OCI-LY1 (cell line): Measurements from ENCODE around the gene BMP6.

Experiments
- H2AFZ ChIP-seq: fragments of 200-600 bp; sonication (generic), shearing (Covaris generic); 2 replicates; pipeline ENCODE4 v1.6.0; 2014; ENCODE audit warnings: antibody characterized with exemption, mild to moderate bottlenecking, low read length
- H3F3A ChIP-seq: fragments of 200-600 bp; sonication (generic), shearing (Covaris generic); 2 replicates; pipeline ENCODE4 v1.6.0; 2014; ENCODE audit warnings: mild to moderate bottlenecking, antibody characterized with exemption, low read length, moderate library complexity; ENCODE audit not compliant: insufficient read depth
- H3K27ac ChIP-seq: fragments of 200-600 bp; sonication (generic); 2 replicates; pipeline ENCODE4 v1.5.1; 2014; ENCODE audit warnings: low read length, mixed run types, mild to moderate bottlenecking, low read depth; ENCODE audit not compliant: poor library complexity, severe bottlenecking
- H3K27me3 ChIP-seq: fragments of 200-600 bp; sonication (generic); 2 replicates; pipeline ENCODE4 v1.6.0; 2014; ENCODE audit warnings: antibody characterized with exemption, mild to moderate bottlenecking, low read length, moderate library complexity; ENCODE audit not compliant: insufficient read depth
- H3K36me3 ChIP-seq: fragments of 200-600 bp; sonication (generic); 2 replicates; pipeline ENCODE4 v1.6.1; 2014; ENCODE audit warnings: mild to moderate bottlenecking, antibody characterized with exemption, low read length, moderate library complexity, mixed read lengths; ENCODE audit not compliant: insufficient read depth
- H3K4me1 ChIP-seq: fragments of 200-600 bp; sonication (generic); 2 replicates; pipeline ENCODE4 v1.5.1; 2014; ENCODE audit warnings: mild to moderate bottlenecking, low read length, moderate library complexity; ENCODE audit not compliant: insufficient read depth, severe bottlenecking
- H3K4me2 ChIP-seq: fragments of 200-600 bp; sonication (generic), shearing (Covaris generic); 2 replicates; pipeline ENCODE4 v1.6.1; 2014; ENCODE audit warnings: low read length
- H3K4me3 ChIP-seq: fragments of 200-600 bp; sonication (generic); 2 replicates; pipeline ENCODE4 v1.5.1; 2014; ENCODE audit warnings: low read length, low read depth, mild to moderate bottlenecking, mixed read lengths; ENCODE audit not compliant: poor library complexity, severe bottlenecking
- H3K79me2 ChIP-seq: fragments of 200-600 bp; shearing (Covaris generic); 2 replicates; pipeline ENCODE4 v1.6.1; 2016; ENCODE audit warnings: mixed run types, low read length, mixed read lengths; ENCODE audit not compliant: insufficient read depth
- H3K9ac ChIP-seq: fragments of 200-600 bp; sonication (generic), shearing (Covaris generic); 2 replicates; pipeline ENCODE4 v1.6.1; 2014; ENCODE audit warnings: mild to moderate bottlenecking, low read length, mixed read lengths
- H3K9me2 ChIP-seq: fragments of 200-600 bp; sonication (generic), shearing (Covaris generic); 2 replicates; pipeline ENCODE4 v1.6.1; 2014; ENCODE audit warnings: low read depth, mild to moderate bottlenecking, low read length, mixed read lengths
- H3K9me3 ChIP-seq: fragments of 200-600 bp; shearing (Covaris generic); 2 replicates; pipeline ENCODE4 v1.6.1; 2014; ENCODE audit warnings: low read length, mixed read lengths
- H4K20me1 ChIP-seq: fragments of 200-600 bp; sonication (generic), shearing (Covaris generic); 2 replicates; pipeline ENCODE4 v1.6.0; 2016; ENCODE audit warnings: mild to moderate bottlenecking, low read length; ENCODE audit not compliant: insufficient read depth
- CTCF ChIP-seq: fragments of 200-600 bp; sonication (generic), shearing (Covaris generic); IDR thresholded peaks from 2 replicates; pipeline ENCODE4 v1.5.1; 2017; ENCODE audit warnings: mild to moderate bottlenecking, antibody characterized with exemption, low read length, moderate library complexity, mixed read lengths
- EZH2 ChIP-seq: fragments of 200-600 bp; sonication (generic), shearing (Covaris generic); IDR thresholded peaks from 2 replicates; pipeline ENCODE4 v1.8.0; 2017; ENCODE audit warnings: borderline replicate concordance, mixed run types, mild to moderate bottlenecking, antibody characterized with exemption, low read length, moderate library complexity, mixed read lengths

The BMP6 gene

GRCh38 chr6:7725849-7726415, at the start of gene BMP6:
TSS of gene BMP6 (plus strand) at chr6:7726099. CDS start at chr6:7726956, 857 bp downstream.
- Histone ChIP-seq H3K9ac (no peak within 1 kb of the TSS), H3K36me3 (no peaks in the 10 kb centered on the region), H3K9me2 (no peaks in the 10 kb centered on the region), H4K20me1 (no peaks in the 10 kb centered on the region), H3K9me3 (no peaks in the 10 kb centered on the region), H3K27me3 (peaks cover 16% of the 10 kb centered on the region), H3K79me2 (no peaks in the 10 kb centered on the region), H3K4me2 (peak within 1 kb of the TSS; percentile 80), H2AFZ (no peak within 1 kb of the TSS), H3K4me1 (peaks cover 22% of the 10 kb centered on the region), H3K4me3 (peak within 1 kb of the TSS; percentile 59), H3F3A (no peaks in the 10 kb centered on the region), H3K27ac (no peak within 1 kb of the TSS)
- no peak for TF ChIP-seq EZH2
- TF ChIP-seq CTCF: no peak

GRCh38 chr6:7677229-7677628, 48.7 kb upstream of the BMP6 start:
- H3K27me3 ChIP-seq: 0 out of 2 replicates have a peak, but pooled peaks cover 3% of the 10 kb centered on the region

GRCh38 chr6:7680393-7681075, 45.4 kb upstream of the BMP6 start:
- H3F3A ChIP-seq: no peaks in the 10 kb centered on the region
- no peak for TF ChIP-seq CTCF
- TF ChIP-seq EZH2: no peak
- H4K20me1 ChIP-seq: no peaks in the 10 kb centered on the region
- no peaks in the 10 kb centered on the region for H3K36me3 ChIP-seq
- no peak overlapping the region for H3K27ac ChIP-seq
- H3K9me2 ChIP-seq: no peaks in the 10 kb centered on the region
- no peak overlapping the region for H3K9ac ChIP-seq
- no peak overlapping the region for H3K4me3 ChIP-seq
- no peak overlapping the region for H3K4me2 ChIP-seq
- no peaks in the 10 kb centered on the region for H3K79me2 ChIP-seq
- no peaks in the 10 kb centered on the region for H3K9me3 ChIP-seq
- H3K27me3 ChIP-seq: 0 out of 2 replicates have a peak, but pooled peaks cover 3% of the 10 kb centered on the region
- H2AFZ ChIP-seq: no peak overlapping the region
- no peaks in the 10 kb centered on the region for H3K4me1 ChIP-seq

More at GRCh38 chr6:7677229-7677628, 48.7 kb upstream of the BMP6 start:
- no peaks in the 10 kb centered on the region for H3K9me3 ChIP-seq
- no peak overlapping the region for H2AFZ ChIP-seq
- H3K9ac ChIP-seq: no peak overlapping the region
- no peaks in the 10 kb centered on the region for H3F3A ChIP-seq
- H3K4me1 ChIP-seq: no peaks in the 10 kb centered on the region
- H4K20me1 ChIP-seq: no peaks in the 10 kb centered on the region
- no peak overlapping the region for H3K4me3 ChIP-seq
- H3K36me3 ChIP-seq: no peaks in the 10 kb centered on the region
- no peak overlapping the region for H3K27ac ChIP-seq
- H3K4me2 ChIP-seq: no peak overlapping the region
- no peak for TF ChIP-seq EZH2
- no peak for TF ChIP-seq CTCF
- H3K79me2 ChIP-seq: no peaks in the 10 kb centered on the region
- H3K9me2 ChIP-seq: no peaks in the 10 kb centered on the region
